Activated T-cell treated with anti-CD3 and anti-CD28 coated beads, Interleukin-2, amount 50 U/mL, for 4 hours (primary cell): Measurements from ENCODE around the gene ARHGAP30. TPM values are rescaled to one million over a fixed set of nuclear protein-coding genes. Genes with fewer than 3 reads are reported as not detected.
A peak's percentile ranks its signal among the peaks of the same experiment; 100 is the strongest.

Experiments used
- ATAC-seq, 2 donors: fragments of 200-7000 bp; cut with Tn5 transposase; one replicate each; pipeline ENCODE4 v1.10.0; 2021
- DNase-seq: peaks from one replicate; pipeline ENCODE4 v3.0.0-alpha.2; 2020
- H3K27me3 Mint-ChIP-seq: one replicate; pipeline ENCODE4 v1.8.0; 2021; ENCODE audit warnings: low read depth, mixed read lengths
- H3K36me3 Mint-ChIP-seq: one replicate; pipeline ENCODE4 v1.8.0; 2022; ENCODE audit warnings: mixed read lengths; ENCODE audit not compliant: insufficient read depth
- H3K4me1 Mint-ChIP-seq: one replicate; pipeline ENCODE4 v1.8.0; 2021; ENCODE audit warnings: low read depth, mixed read lengths
- H3K4me3 Mint-ChIP-seq: one replicate; pipeline ENCODE4 v1.8.0; 2021; ENCODE audit warnings: mild to moderate bottlenecking, moderate library complexity, mixed read lengths
- H3K9me3 Mint-ChIP-seq: one replicate; pipeline ENCODE4 v1.8.0; 2021; ENCODE audit warnings: mixed read lengths
- total RNA-seq, 3 donors: library from RNA; stranded (reverse); gene quantifications; one replicate each; pipeline ENCODE4 v1.2.1, GENCODE V29; 2021

Gene ARHGAP30
- total RNA-seq, 3 donors from 2014 or later: 103 to 128 (median 106) TPM

DNA sequence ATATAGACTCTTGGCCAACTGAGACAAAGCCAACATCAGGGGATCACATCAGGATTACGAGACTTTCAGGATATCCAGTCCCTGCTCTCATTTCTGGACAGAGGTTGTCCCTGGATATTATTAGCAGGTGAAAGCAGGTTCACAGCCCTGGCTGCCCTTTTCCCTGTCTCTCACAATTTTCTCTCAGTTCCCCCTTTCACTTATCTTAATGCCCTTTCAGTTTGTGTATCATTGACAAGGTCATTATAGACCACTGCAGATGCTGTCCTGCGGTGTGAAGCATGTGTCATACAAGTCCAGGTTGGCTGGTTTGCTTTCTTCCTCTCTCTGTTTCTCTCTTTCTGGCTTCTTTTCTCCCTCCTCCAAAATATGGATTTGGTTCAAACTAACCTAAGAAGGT, 26.3 kb upstream of the ARHGAP30 start:
- H3K36me3 Mint-ChIP-seq: peaks cover 13% of the 10 kb centered on the region
- no peaks in the 10 kb centered on the region for H3K27me3 Mint-ChIP-seq
- peaks cover 49% of the 10 kb centered on the region for H3K4me1 Mint-ChIP-seq
- H3K4me3 Mint-ChIP-seq: no peak overlapping the region
- H3K9me3 Mint-ChIP-seq: no peaks in the 10 kb centered on the region
- ATAC-seq (no peak), DNase-seq (no peak)

DNA sequence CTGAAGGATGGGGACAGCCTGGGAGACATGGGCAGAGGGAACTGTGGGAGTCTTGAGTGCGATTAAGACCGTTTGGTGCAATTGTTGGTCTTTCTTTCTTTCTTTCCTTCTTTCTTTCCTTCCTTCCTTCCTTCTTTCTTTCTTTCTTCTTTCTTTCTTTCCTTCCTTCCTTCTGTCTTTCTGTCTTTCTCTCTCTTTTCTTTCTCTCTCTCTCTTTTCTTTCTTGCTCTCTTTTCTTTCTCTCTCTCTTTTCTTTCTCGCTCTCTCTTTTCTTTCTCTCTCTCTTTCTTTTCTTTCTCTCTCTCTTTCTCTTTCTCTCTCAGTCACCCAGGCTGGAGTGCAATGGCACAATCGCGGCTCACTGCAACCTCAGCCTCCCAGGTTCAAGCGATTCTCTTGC, 25.5 kb upstream of the ARHGAP30 start:
- H3K36me3 Mint-ChIP-seq: peaks cover 13% of the 10 kb centered on the region

DNA sequence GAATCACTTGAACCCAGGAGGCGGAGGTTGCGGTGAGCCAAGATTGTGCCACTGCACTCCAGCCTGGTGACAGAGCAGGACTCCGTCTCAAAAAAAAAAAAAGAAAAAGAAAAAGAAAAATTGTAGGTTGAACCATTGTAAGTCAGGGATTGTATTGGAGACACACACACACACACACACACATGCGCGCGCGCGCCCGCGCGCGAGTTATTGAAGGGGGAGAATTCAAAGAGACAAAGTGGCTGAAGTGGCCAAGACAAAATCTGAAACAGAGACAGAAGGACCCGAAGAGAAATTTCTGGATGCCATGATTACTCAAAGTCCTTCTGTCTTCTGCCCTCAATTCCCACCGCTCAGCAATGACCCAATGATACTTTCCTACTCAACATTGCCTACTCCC, 24.8 kb upstream of the ARHGAP30 start:
- Mint-ChIP-seq H3K9me3 (no peaks in the 10 kb centered on the region), H3K36me3 (peaks cover 5% of the 10 kb centered on the region), H3K4me1 (peaks cover 57% of the 10 kb centered on the region), H3K4me3 (no peak overlapping the region), H3K27me3 (no peaks in the 10 kb centered on the region)
- ATAC-seq (no peak), DNase-seq (no peak)

More for the DNA sequence above, 25.5 kb upstream of the ARHGAP30 start:
- Mint-ChIP-seq H3K4me1 (peaks cover 57% of the 10 kb centered on the region), H3K4me3 (no peak overlapping the region), H3K27me3 (no peaks in the 10 kb centered on the region), H3K9me3 (no peaks in the 10 kb centered on the region)
- no peak for DNase-seq
- ATAC-seq: no peak

DNA sequence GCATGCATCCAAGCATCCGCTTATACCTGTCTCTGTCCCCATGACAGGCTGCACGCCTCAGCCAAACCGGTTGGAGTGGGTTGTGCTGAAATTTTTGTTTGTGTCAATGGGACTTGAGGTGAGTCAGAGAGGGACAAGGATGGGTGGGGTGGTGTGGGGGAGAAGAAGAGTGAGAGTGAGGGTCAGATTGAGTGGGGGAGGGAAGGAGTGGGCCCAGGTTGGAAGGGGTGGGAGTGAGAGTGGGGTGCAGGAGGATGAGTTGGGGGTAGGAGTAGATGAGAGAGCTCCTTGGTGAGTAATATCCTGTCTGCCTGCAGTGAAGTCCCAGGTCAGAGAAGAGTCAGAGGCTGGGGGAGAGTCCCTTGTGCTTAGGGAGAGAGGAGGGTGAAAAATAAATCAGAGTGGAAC, 22.9 kb upstream of the ARHGAP30 start:
- DNase-seq (peak; percentile 40), ATAC-seq (peak; percentile 93 to 94)
- no peak overlapping the region for H3K4me3 Mint-ChIP-seq
- H3K36me3 Mint-ChIP-seq: no peaks in the 10 kb centered on the region
- no peaks in the 10 kb centered on the region for H3K9me3 Mint-ChIP-seq
- no peaks in the 10 kb centered on the region for H3K27me3 Mint-ChIP-seq
- peaks cover 46% of the 10 kb centered on the region for H3K4me1 Mint-ChIP-seq

- no peak for DNase-seq
- no peak overlapping the region for H3K4me3 Mint-ChIP-seq
- ATAC-seq: peak in 1 of 2 donors; percentile 8
- no peaks in the 10 kb centered on the region for H3K27me3 Mint-ChIP-seq
- H3K9me3 Mint-ChIP-seq: no peaks in the 10 kb centered on the region
- peaks cover 39% of the 10 kb centered on the region for H3K4me1 Mint-ChIP-seq
- H3K36me3 Mint-ChIP-seq: no peaks in the 10 kb centered on the region
These were observed 22.3 kb upstream of the ARHGAP30 start for GRCh38 chr1:161091796-161092507.

GRCh38 chr1:161091093-161091492, 21.4 kb upstream of the ARHGAP30 start:
- Mint-ChIP-seq H3K36me3 (no peaks in the 10 kb centered on the region), H3K9me3 (no peaks in the 10 kb centered on the region), H3K27me3 (no peaks in the 10 kb centered on the region), H3K4me1 (peaks cover 32% of the 10 kb centered on the region), H3K4me3 (no peak overlapping the region)
- ATAC-seq: no peak
- no peak for DNase-seq

- Mint-ChIP-seq H3K4me1 (peaks cover 32% of the 10 kb centered on the region), H3K9me3 (no peaks in the 10 kb centered on the region), H3K36me3 (no peaks in the 10 kb centered on the region), H3K27me3 (no peaks in the 10 kb centered on the region), H3K4me3 (no peak overlapping the region)
- ATAC-seq: no peak
- DNase-seq: no peak
These were observed 20.9 kb upstream of the ARHGAP30 start for GRCh38 chr1:161090617-161091016.

DNA sequence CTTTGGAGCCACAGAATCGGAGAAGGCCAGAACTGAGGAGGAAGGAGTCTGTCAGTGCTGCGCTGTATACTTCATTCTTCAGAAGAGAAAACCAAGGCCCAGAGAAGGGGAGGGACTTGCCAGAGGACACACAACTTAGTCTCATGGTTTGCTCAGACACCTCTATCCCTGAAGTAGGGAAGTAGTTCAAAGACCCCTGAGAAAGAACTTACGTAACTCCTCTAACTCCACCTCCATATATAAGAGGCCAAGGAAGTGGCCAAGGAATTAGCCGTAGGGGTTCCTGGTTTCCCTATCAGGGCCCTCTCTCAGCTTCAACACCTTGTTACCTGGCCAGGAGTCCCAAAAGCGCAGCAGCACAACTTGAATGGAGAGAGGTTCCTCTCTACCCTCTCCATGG, 20.2 kb upstream of the ARHGAP30 start:
- ATAC-seq (no peak), DNase-seq (no peak)
- no peak overlapping the region for H3K4me3 Mint-ChIP-seq
- no peaks in the 10 kb centered on the region for H3K27me3 Mint-ChIP-seq
- H3K9me3 Mint-ChIP-seq: no peaks in the 10 kb centered on the region
- no peaks in the 10 kb centered on the region for H3K36me3 Mint-ChIP-seq
- H3K4me1 Mint-ChIP-seq: peaks cover 31% of the 10 kb centered on the region

DNA sequence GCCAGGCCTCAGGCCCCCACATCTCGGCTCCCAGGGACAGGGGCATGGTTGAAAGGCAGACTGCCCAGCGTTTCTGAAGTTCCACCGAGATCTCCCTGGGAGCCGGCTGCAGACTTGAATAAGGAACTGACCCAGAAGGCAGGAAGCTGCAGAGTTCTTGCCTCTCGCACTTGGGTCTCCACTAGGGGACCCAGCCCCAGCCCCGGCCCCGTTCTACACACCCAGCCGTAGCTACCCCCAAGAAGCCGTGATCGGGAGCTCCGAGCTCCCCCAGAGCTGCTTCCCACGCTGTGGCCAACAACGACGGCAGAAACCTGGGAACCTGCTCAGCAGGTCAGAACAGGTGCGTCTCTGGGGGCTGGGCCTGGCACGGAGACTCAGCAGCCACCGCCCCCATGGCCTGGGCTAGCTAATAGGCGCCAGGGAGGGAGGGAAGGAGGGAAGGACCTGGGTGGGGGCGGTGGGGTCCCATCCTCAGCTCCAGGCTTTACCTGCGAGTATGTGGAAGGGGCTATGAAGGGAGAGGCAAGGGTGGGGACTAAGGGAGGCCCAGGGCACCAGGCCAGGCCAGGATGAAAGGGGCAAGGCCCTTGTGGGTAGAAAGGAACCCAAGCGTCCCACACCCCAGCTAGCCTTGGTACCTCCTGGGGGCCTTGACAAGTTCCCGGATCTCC, 19.7 kb upstream of the ARHGAP30 start, which contains the start of gene NECTIN4:
Gene NECTIN4, minus strand, starts transcription at position 308 of the 674 bp plus-strand sequence. Its CDS starts 262 bp downstream, at position 46.
- Mint-ChIP-seq H3K36me3 (no peaks in the 10 kb centered on the region), H3K4me3 (no peak within 1 kb of the TSS), H3K9me3 (no peaks in the 10 kb centered on the region), H3K27me3 (no peaks in the 10 kb centered on the region), H3K4me1 (peaks cover 28% of the 10 kb centered on the region)
- DNase-seq (no peak), ATAC-seq (no peak)

- H3K27me3 Mint-ChIP-seq: no peaks in the 10 kb centered on the region
- no peak for DNase-seq
- ATAC-seq: no peak
- H3K4me1 Mint-ChIP-seq: peaks cover 26% of the 10 kb centered on the region
- no peaks in the 10 kb centered on the region for H3K9me3 Mint-ChIP-seq
- H3K36me3 Mint-ChIP-seq: no peaks in the 10 kb centered on the region
- no peak overlapping the region for H3K4me3 Mint-ChIP-seq
These were observed 19.0 kb upstream of the ARHGAP30 start for GRCh38 chr1:161088587-161089110.

DNA sequence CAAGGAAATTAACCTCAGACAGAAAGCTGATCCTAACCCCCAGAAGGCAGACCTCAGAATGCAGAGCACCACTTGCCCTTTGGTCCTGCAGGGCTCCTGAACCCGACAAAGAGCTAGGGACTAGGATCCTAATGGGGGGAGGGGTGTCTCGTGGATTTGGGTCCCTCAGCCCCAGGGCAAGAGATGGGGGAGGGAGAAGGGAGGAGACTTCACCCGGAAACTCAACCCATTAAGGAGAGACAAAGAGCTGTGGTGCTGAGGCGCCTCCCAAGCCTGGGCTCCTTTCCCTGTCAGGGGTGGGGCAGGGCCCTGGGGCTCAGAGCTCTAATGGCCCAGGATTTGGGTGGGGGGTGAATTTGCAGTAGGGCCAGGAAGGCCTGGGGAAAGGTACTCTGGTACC, 16.8 kb upstream of the ARHGAP30 start:
- H3K4me1 Mint-ChIP-seq: peaks cover 8% of the 10 kb centered on the region
- no peaks in the 10 kb centered on the region for H3K9me3 Mint-ChIP-seq
- no peak for DNase-seq
- H3K4me3 Mint-ChIP-seq: no peak overlapping the region
- ATAC-seq: no peak
- H3K27me3 Mint-ChIP-seq: no peaks in the 10 kb centered on the region
- H3K36me3 Mint-ChIP-seq: no peaks in the 10 kb centered on the region

- H3K4me1 Mint-ChIP-seq: no peaks in the 10 kb centered on the region
- no peak overlapping the region for H3K4me3 Mint-ChIP-seq
- no peaks in the 10 kb centered on the region for H3K9me3 Mint-ChIP-seq
- H3K27me3 Mint-ChIP-seq: no peaks in the 10 kb centered on the region
- ATAC-seq (no peak), DNase-seq (no peak)
- no peaks in the 10 kb centered on the region for H3K36me3 Mint-ChIP-seq
These were observed 15.5 kb upstream of the ARHGAP30 start for GRCh38 chr1:161085165-161085564.

DNA sequence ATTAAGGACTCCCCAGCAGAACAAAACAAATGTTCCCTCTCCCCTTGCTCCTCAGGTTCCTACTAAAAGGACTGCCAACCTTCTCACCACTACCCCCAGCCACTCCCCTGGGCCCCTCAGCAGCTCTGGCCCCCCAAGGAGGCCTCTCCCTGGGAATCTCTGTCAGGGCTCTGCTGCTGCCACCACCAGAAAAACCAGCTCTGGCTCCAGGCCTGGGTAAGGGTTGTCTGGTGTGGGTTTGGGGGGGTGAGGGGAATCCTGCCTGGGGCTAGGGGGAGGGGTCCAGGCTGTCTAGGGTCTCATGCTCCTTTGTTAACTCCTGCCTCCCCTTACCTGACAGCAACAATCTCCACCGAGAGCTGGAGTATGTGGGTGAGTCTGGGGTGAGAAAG, 14.9 kb upstream of the ARHGAP30 start:
- Mint-ChIP-seq H3K27me3 (no peaks in the 10 kb centered on the region), H3K9me3 (no peaks in the 10 kb centered on the region), H3K36me3 (no peaks in the 10 kb centered on the region), H3K4me1 (no peaks in the 10 kb centered on the region), H3K4me3 (no peak overlapping the region)
- no peak for ATAC-seq
- no peak for DNase-seq

- H3K9me3 Mint-ChIP-seq: no peaks in the 10 kb centered on the region
- no peak for DNase-seq
- H3K36me3 Mint-ChIP-seq: no peaks in the 10 kb centered on the region
- no peak overlapping the region for H3K4me3 Mint-ChIP-seq
- no peaks in the 10 kb centered on the region for H3K4me1 Mint-ChIP-seq
- ATAC-seq: no peak
- H3K27me3 Mint-ChIP-seq: no peaks in the 10 kb centered on the region
These were observed 14.3 kb upstream of the ARHGAP30 start for GRCh38 chr1:161083748-161084596.
